Measurements from ENCODE around the gene VCAM1. TPM values are rescaled to one million over a fixed set of nuclear protein-coding genes. Genes with fewer than 3 reads are reported as not detected.
A peak's percentile ranks its signal among the peaks of the same experiment; 100 is the strongest.
"Not testable (repeated sequence)": the region's sequence is repeated elsewhere in the genome, so short reads cannot be mapped to it uniquely, and the experiment has no call there.

Gene VCAM1
- 37.6 TPM for total RNA-seq (ENCODE audit: insufficient read depth, low replicate concordance)

GRCh38 chr1:100719490-100719889 is at the start of gene VCAM1:
VCAM1 (plus strand) TSS chr1:100719742; CDS start chr1:100719861, 119 bp downstream.
- DNase-seq (ENCODE audit: low spot score): peak; percentile 77

GRCh38 chr1:100670083-100670482 is 49.5 kb upstream of the VCAM1 start:
- DNase-seq (ENCODE audit: low spot score): no peak

GRCh38 chr1:100671601-100672000 is 47.9 kb upstream of the VCAM1 start:
- no peak for DNase-seq (ENCODE audit: low spot score)

- DNase-seq (ENCODE audit: low spot score): no peak
Observed at GRCh38 chr1:100683448-100684349, 35.8 kb upstream of the VCAM1 start.

- DNase-seq (ENCODE audit: low spot score): no peak
Observed at GRCh38 chr1:100699744-100700143, 19.8 kb upstream of the VCAM1 start.

GRCh38 chr1:100700586-100700985 is 19.0 kb upstream of the VCAM1 start:
- DNase-seq (ENCODE audit: low spot score): no peak

- DNase-seq (ENCODE audit: low spot score): no peak
Observed at GRCh38 chr1:100703052-100703451, 16.5 kb upstream of the VCAM1 start.

GRCh38 chr1:100703716-100704115 is 15.8 kb upstream of the VCAM1 start:
- DNase-seq (ENCODE audit: low spot score): peak; percentile 35

- DNase-seq (ENCODE audit: low spot score): no peak
Observed at GRCh38 chr1:100704473-100704872, 15.1 kb upstream of the VCAM1 start.

- no peak for DNase-seq (ENCODE audit: low spot score)
Observed at GRCh38 chr1:100706296-100706695, 13.2 kb upstream of the VCAM1 start.

- DNase-seq (ENCODE audit: low spot score): peak; percentile 18
Observed at GRCh38 chr1:100706856-100707255, 12.7 kb upstream of the VCAM1 start.

GRCh38 chr1:100708476-100709062 is 11.0 kb upstream of the VCAM1 start:
- peak; percentile 78 for DNase-seq (ENCODE audit: low spot score)

- no peak for DNase-seq (ENCODE audit: low spot score)
Observed at GRCh38 chr1:100710906-100711682, 8.4 kb upstream of the VCAM1 start.

- DNase-seq (ENCODE audit: low spot score): not testable (repeated sequence)
Observed at GRCh38 chr1:100713027-100713426, 6.5 kb upstream of the VCAM1 start.

- no peak for DNase-seq (ENCODE audit: low spot score)
Observed at GRCh38 chr1:100713626-100714025, 5.9 kb upstream of the VCAM1 start.

- no peak for DNase-seq (ENCODE audit: low spot score)
Observed at GRCh38 chr1:100714599-100714998, 4.9 kb upstream of the VCAM1 start.

GRCh38 chr1:100717218-100717617 is 2.3 kb upstream of the VCAM1 start:
- no peak for DNase-seq (ENCODE audit: low spot score)

GRCh38 chr1:100718581-100718980 is 961 bp upstream of the VCAM1 start:
- DNase-seq (ENCODE audit: low spot score): no peak

GRCh38 chr1:100720101-100720500 is 559 bp downstream of the VCAM1 start:
- DNase-seq (ENCODE audit: low spot score): peak; percentile 41

GRCh38 chr1:100720751-100721150 is 1.2 kb downstream of the VCAM1 start:
- no peak for DNase-seq (ENCODE audit: low spot score)

GRCh38 chr1:100721526-100722207 is 2.1 kb downstream of the VCAM1 start:
- DNase-seq (ENCODE audit: low spot score): peak; percentile 75

GRCh38 chr1:100722221-100722620 is 2.7 kb downstream of the VCAM1 start:
- DNase-seq (ENCODE audit: low spot score): no peak

All from umbilical cord (tissue), 2 donors.